GM19372 (cell line): ENCODE results near the gene FNIP2.
"Not testable (repeated sequence)": the region's sequence is repeated elsewhere in the genome, so short reads cannot be mapped to it uniquely, and the experiment has no call there.

ENCODE experiments used
- ATAC-seq: cut with Tn5 transposase; IDR thresholded peaks from one replicate; pipeline ENCODE4 v1.9.1; 2021; ENCODE audit warnings: mild to moderate bottlenecking, low read depth, moderate library complexity; ENCODE audit not compliant: unreplicated experiment

The FNIP2 gene

GRCh38 chr4:158863296-158863695 lies 94.5 kb downstream of the FNIP2 start:
- ATAC-seq = no peak

- no peak for ATAC-seq
Observed at GRCh38 chr4:158865520-158866177, 96.8 kb downstream of the FNIP2 start.

- no peak for ATAC-seq
Observed at GRCh38 chr4:158869001-158869400, 100.2 kb downstream of the FNIP2 start.

GRCh38 chr4:158869761-158870160 lies 100.9 kb downstream of the FNIP2 start:
- ATAC-seq = no peak

GRCh38 chr4:158870282-158870625 lies 101.4 kb downstream of the FNIP2 start:
- ATAC-seq = no peak

GRCh38 chr4:158870626-158871334 lies 102.0 kb downstream of the FNIP2 start:
- no peak for ATAC-seq

GRCh38 chr4:158871335-158871724 lies 102.5 kb downstream of the FNIP2 start:
- no peak for ATAC-seq

- ATAC-seq = no peak
Observed at GRCh38 chr4:158873795-158874401, 105.1 kb downstream of the FNIP2 start.

GRCh38 chr4:158875026-158875425 lies 106.2 kb downstream of the FNIP2 start:
- ATAC-seq = no peak

- no peak for ATAC-seq
Observed at GRCh38 chr4:158875455-158875854, 106.6 kb downstream of the FNIP2 start.

GRCh38 chr4:158877069-158877468 lies 108.2 kb downstream of the FNIP2 start:
- ATAC-seq = no peak

- not testable (repeated sequence) for ATAC-seq
Observed at GRCh38 chr4:158882142-158882541, 113.3 kb downstream of the FNIP2 start.

GRCh38 chr4:158884280-158884679 lies 115.5 kb downstream of the FNIP2 start:
- ATAC-seq = no peak

GRCh38 chr4:158885564-158885963 lies 116.7 kb downstream of the FNIP2 start:
- no peak for ATAC-seq

GRCh38 chr4:158890294-158890693 lies 121.5 kb downstream of the FNIP2 start:
- ATAC-seq = no peak

- no peak for ATAC-seq
Observed at GRCh38 chr4:158891256-158891655, 122.4 kb downstream of the FNIP2 start.

GRCh38 chr4:158894826-158895225 lies 126.0 kb downstream of the FNIP2 start:
- no peak for ATAC-seq

GRCh38 chr4:158895797-158896576 lies 127.2 kb downstream of the FNIP2 start:
- ATAC-seq = no peak

GRCh38 chr4:158896577-158897238 lies 127.9 kb downstream of the FNIP2 start:
- ATAC-seq = not testable (repeated sequence)

GRCh38 chr4:158900408-158900807 lies 131.6 kb downstream of the FNIP2 start:
- ATAC-seq = not testable (repeated sequence)
